Ramos (cell line): ENCODE data around the gene WIPF1.
"Not testable (repeated sequence)": the region's sequence is repeated elsewhere in the genome, so short reads cannot be mapped to it uniquely, and the experiment has no call there.

ENCODE experiments used
- in situ Hi-C: fragments of 300-500 bp; cut with MboI; formaldehyde crosslinking; loops from one replicate; pipeline ENCODE4 v1.14.3; 2022; ENCODE audit warnings: low sequenced_read_pairs; ENCODE audit not compliant: unreplicated experiment

The WIPF1 gene

GRCh38 chr2:174575124-174575776 is 22.4 kb downstream of the WIPF1 start:
- in situ Hi-C loops = loop anchor here (10.0 kb wide), 1 partner anchor 120 kb away; no protein-coding TSS in a partner anchor

GRCh38 chr2:174574657-174575056 is 22.9 kb downstream of the WIPF1 start:
- in situ Hi-C loops = loop anchor here (10.0 kb wide), 1 partner anchor 120 kb away; no protein-coding TSS in a partner anchor

GRCh38 chr2:174573621-174574081 is 24.0 kb downstream of the WIPF1 start:
- in situ Hi-C loops = loop anchor here (10.0 kb wide), 1 partner anchor 121 kb away; no protein-coding TSS in a partner anchor

GRCh38 chr2:174572556-174572955 is 25.0 kb downstream of the WIPF1 start:
- in situ Hi-C loops = loop anchor here (10.0 kb wide), 1 partner anchor 122 kb away; no protein-coding TSS in a partner anchor

- in situ Hi-C loops = loop anchor here (10.0 kb wide), 1 partner anchor 123 kb away; no protein-coding TSS in a partner anchor
Observed at GRCh38 chr2:174571669-174572323, 25.8 kb downstream of the WIPF1 start.

- in situ Hi-C loops = loop anchor here (10.0 kb wide), 1 partner anchor 124 kb away; no protein-coding TSS in a partner anchor
Observed at GRCh38 chr2:174570318-174570958, 27.2 kb downstream of the WIPF1 start.

- in situ Hi-C loops = loop anchor here (10.0 kb wide), 1 partner anchor 125 kb away; no protein-coding TSS in a partner anchor
Observed at GRCh38 chr2:174569678-174570077, 27.9 kb downstream of the WIPF1 start.

GRCh38 chr2:174568425-174568824 is 29.2 kb downstream of the WIPF1 start:
- in situ Hi-C loops = no loop called here

- in situ Hi-C loops = no loop called here
Observed at GRCh38 chr2:174566871-174567270, 30.7 kb downstream of the WIPF1 start.

GRCh38 chr2:174563530-174564282 is 33.9 kb downstream of the WIPF1 start:
- in situ Hi-C loops = no loop called here

- in situ Hi-C loops = no loop called here
Observed at GRCh38 chr2:174561972-174562370, 35.6 kb downstream of the WIPF1 start.

- in situ Hi-C loops = no loop called here
Observed at GRCh38 chr2:174561283-174561971, 36.2 kb downstream of the WIPF1 start.

- in situ Hi-C loops = no loop called here
Observed at GRCh38 chr2:174560737-174561136, 36.9 kb downstream of the WIPF1 start.

GRCh38 chr2:174555998-174556397 is 41.6 kb downstream of the WIPF1 start:
- in situ Hi-C loops = no loop called here

- in situ Hi-C loops = no loop called here
Observed at GRCh38 chr2:174554529-174555150, 43.0 kb downstream of the WIPF1 start.

GRCh38 chr2:174553811-174554493 is 43.7 kb downstream of the WIPF1 start:
- in situ Hi-C loops = no loop called here

- in situ Hi-C loops = no loop called here
Observed at GRCh38 chr2:174552880-174553279, 44.7 kb downstream of the WIPF1 start.

- in situ Hi-C loops = no loop called here
Observed at GRCh38 chr2:174551697-174552096, 45.9 kb downstream of the WIPF1 start.

GRCh38 chr2:174548646-174549045 is 49.0 kb downstream of the WIPF1 start:
- in situ Hi-C loops = not testable (repeated sequence)
